Left hindlimb (tissue), 1 donor: Measurements from ENCODE around the gene AGBL4.
A peak's percentile ranks its signal among the peaks of the same experiment; 100 is the strongest.

Source experiments
- DNase-seq: peaks from one replicate; pipeline ENCODE4 v3.0.0-alpha.2; 2018

Gene AGBL4

DNA sequence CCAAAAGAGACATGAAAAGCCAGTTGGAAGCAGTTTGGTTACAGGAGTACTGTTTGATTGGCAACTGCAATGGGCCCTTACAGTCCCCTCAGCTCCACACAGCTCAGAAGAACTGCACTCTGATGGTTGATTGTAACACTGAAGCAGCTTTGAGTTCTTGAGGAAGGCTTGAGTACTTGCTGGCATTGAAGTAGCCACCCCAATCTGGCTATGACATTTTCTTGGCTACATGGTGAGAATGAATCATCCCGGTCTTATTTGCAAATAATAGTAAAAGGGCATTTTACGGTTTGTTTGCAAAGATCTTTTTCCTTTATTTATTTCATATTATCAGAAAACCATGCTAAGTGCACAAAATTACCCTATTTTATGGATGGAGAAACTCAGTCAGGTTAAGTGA is 1087.3 kb downstream of the AGBL4 start:
- DNase-seq, result no peak

DNA sequence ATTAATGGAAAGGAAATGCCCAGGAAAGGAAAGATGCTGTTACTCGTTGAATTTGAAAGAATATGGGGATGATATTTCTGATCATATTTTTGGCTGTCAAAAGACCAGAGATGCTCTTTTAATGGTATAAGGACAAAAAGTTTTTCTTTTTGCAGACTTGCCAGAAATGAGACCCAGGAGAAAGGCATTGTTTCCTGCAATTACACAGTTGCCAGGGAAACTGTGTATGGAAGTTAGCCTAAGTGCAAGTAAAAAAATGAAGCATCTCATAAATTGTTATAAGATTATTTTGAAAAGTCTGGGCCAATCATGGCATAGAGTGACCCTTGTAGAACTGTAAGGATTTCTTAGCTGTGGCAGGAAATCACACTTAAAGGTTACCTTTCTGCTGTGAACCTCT is 1091.4 kb downstream of the AGBL4 start:
- no peak for DNase-seq

DNA sequence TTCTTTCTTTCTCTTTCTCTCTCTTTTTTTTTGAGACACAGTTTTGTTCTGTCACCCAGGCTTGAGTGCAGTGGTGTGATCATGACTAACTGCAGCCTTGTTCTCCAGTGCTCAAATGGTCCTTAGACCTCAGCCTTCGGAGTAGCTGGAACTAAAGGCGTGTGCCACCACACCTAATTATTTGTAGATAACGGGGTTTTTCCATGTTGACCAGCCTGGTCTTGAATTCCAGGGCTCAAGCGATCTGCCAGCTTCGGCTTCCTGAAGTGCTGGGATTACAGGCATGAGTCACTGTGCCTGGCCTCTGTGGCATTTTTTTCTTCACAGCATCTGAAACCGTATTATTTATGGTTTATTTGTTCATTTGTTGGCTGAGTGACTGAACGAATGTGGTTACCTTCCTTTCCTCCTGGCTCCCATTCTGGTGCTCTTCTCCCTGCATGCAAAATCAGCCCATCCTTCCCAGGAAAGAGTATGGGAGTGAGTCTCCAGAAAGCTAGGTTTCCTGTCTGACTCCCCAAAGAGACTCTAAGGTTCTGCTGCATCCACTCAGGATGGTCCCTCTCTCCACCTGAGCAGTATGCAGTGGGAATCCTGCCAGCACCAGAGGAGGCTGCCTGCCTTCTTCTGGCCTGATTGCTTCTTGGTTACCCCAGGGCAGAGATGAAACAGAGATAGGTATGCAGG is 1092.1 kb downstream of the AGBL4 start:
- DNase-seq, result no peak

DNA sequence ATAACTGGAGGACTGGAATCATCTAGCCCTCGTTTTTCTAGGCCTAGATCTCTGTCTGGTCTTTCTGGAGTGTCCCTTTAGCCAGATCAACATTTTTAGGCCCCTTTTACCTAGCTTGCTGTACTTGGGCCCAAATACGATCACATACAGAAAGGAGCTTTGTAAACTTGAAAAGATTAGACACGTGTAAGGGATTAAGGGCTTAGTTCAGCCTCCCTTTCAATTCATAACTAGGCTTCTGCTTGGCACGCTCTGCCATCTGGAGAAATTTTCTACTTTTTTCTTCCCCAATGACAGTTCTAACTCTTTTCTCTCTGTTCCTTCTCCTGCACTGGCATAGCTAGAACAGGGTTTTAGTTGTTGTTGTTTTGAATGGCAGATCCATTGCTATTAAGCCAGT is 1093.7 kb downstream of the AGBL4 start:
- DNase-seq, result no peak

DNA sequence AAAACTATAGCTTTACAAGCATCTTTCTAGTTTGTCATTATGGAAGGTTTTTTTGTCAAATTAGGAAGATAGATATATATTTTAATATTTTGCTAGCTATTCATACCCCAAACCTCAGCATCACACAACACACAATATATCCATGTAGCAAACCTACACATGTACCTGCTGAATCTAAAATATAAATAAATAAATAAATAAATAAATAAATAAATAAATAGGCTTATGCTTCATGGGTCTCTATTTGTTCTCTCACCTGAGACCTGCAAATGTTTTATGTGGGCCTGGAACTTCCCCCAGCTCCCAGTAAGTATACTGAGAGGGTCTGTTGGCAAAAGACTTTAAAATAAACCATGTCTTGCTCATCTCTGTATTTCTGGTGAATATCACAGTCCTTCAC is 1099.7 kb downstream of the AGBL4 start:
- DNase-seq, result no peak

DNA sequence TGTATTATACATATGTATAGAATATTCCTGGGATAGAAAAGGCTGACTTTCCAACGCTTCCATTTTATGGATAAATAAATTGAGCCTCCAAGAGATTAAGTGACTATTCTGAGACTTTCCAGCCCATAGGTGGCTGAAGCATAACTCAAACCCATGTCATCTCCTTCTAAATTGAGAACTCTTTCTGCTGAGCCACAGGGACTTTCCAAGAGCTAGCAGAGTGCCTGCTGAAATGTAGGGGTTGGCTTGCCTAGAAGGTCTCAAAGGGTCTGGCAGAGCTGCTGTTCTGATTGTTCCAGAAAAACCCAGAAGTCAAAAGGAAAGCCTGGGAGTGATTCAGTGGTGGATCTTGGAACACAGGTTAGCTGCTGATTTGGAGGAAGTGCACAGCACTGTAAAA is 1100.6 kb downstream of the AGBL4 start:
- DNase-seq, result no peak

DNA sequence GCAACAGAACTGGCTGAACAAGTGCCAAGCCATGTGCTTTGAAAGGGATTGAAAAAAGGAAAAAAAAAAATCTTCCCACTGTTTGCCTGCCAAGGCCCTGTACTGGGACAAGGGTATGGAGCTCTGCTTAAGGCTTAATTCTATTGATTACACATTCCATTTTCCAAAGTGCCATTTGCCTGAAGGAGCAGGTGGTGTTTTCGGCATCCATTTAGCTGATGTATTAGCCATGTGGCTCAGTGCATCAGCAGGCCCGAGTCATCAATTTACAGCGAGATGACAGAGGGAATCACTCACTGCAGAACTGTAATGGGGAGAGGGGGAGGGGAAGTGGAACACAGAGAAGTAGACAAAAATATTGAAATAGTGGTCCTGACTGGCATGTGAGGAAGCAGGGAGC is 1102.9 kb downstream of the AGBL4 start:
- no peak for DNase-seq

DNA sequence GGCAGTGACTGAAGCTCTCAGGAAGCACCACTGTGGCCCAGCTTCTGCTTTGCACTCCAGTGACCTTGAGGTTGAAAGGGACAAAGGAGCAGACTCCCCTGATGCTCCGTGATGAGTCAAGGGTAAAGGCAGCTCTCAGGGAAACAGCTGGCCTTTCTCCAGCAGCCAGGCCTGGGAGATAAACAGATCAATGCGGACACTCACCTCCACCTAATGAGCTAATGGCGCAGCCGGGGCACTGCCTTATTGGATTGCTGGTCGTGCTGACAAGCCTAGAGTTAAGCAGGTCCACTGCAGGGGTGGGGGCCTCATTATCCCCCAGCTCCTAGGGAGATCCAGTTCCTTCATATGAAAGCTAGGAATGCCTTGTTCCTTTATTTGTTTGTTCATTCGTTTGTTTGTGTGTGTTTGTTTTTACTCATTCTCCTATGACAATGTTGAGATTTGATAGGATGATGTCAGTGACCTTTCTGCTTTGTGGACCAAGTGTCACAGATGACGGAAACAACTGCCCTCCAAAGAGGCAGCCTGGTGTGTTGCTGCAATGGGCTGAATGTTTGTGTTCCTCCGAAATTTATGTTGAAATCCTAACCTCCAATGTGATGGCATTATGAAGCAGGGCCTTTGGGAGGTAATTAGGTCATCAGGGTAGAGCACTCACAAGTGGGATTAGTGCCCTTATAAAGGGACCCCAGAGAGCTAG is 1105.7 kb downstream of the AGBL4 start:
- no peak for DNase-seq

DNA sequence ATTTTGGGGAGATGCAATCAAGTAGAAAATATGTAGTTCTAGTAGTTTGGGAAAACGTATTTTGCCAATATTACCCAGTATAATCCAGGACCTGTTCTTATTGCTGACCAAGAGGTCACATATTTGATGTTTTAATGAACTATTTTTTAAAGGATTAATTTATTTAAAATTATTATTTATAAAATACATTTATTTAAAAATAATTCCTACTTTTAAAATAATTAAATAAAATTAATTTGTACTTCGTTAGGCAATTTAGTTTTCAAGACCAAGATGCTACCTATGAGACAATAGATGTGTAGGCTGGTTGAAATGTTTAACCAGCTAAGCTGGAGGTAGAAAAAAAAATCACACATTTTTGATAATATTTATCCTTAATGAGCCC is 1106.7 kb downstream of the AGBL4 start:
- no peak for DNase-seq

DNA sequence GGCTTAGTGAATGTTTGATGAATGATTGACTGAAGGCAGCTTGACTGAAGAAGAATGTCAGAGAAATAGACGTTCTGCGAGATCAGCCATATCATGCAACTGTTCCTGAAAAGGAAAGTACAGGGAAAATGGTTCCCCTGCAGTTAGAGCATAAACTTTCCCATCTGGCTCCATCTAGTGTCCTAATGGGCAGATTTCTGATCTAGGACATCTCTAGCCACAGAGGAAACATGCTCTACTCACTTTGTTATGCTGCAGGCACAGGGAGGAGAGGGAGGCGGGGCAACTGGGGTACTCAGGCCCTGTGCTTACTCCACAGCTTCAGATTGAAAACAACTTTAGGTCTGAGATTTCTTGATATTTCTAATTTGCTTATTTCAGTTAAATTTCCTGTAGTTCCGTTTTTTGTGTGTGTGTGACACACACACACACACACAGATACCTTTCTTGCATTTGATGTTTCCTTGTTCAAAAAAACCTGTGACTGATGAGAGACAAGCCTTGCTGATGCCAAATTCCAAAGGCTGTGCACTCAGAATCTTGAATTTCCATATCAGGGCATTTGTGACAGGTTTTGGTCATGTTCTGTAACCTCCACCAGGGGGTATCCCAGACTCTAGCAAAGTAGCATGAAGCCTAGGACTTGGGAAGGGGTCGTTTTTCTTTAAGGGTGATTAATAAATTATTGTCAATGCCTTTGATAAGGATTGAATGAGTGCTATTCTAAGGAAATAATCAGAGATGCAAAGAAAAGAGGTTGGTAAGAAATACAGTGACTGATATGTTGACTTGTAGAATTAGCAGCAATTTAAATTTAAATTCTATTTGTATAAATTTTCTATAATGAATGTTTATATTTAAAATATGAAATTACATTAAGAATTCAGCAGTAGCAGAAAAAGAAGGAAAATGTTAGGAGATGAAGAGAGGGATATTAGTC is 1107.4 kb downstream of the AGBL4 start:
- peak; percentile 38 for DNase-seq

DNA sequence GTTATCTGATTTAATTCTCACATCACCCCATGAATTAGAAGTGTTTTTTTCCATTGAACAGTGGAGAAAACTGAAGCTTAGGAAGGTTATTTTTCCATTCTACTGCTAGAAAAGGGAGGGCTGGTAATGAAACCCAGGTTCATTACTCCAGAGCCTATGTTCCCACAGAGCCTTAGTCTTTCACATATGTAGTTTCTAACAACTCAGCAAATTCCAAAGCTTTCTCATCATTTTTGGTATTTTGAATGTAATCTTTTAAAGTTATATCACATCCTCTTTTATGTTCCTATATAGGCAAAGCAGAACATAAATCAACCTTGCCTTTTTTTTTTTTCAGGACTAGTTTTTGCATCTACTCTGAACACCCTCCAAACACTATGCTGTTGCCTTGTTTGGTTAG is 1115.1 kb downstream of the AGBL4 start:
- DNase-seq, result no peak

DNA sequence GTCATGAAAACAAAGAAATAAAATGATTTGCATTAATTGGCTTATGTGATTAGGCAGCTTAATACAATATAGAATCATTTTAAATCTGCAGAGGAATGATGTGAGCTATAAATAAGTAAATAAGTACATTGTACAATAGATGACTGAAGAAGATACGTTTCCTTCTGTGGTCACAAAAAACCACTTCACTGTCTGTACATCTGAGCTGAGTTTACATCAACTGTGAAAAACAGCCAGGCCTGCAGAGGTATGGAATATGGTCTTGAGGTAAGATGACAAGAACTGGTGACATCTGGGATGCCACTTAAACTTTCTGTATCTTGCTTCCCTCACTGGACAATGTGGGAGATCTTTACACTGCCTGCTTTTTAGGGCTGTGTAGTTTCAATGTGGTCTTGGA is 1117.0 kb downstream of the AGBL4 start:
- DNase-seq, result no peak

DNA sequence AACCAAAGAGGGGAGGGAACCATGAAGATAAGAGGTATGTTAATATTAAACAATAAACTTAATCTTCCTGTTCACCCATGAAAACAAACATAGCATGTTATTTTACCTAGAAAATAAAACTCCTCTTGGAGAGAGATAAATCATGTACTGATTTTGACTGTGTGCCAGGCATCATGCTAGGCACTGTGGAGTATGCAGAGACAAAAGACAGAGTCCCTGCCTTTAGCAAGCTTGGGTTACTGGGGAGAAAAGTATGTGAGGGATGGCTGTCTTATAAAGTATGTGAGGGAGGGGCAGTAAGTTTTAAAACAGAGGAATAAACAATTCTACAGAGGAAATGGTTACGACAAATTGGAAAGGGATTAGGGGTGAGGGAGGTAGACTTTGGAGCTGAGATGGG is 1117.6 kb downstream of the AGBL4 start:
- DNase-seq, result no peak

DNA sequence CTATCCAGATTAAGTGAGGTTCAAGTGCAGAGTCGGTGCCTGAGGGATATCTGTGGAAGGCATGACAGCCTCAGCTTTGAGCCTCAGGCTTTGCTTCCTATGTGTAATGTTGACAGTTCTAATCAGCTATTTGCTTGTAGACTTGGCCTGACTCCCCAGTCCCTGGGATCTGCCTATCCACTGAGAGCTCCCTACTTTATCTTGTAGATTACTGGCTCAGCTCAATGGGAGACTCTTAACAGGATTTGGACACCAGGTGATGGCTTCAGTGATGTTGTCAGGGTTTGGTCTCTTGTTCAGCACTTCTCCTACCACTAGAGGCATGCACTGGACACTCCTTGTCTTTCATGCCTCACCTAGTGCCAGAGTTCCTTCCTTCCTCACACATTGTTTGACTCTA is 1120.5 kb downstream of the AGBL4 start:
- no peak for DNase-seq

DNA sequence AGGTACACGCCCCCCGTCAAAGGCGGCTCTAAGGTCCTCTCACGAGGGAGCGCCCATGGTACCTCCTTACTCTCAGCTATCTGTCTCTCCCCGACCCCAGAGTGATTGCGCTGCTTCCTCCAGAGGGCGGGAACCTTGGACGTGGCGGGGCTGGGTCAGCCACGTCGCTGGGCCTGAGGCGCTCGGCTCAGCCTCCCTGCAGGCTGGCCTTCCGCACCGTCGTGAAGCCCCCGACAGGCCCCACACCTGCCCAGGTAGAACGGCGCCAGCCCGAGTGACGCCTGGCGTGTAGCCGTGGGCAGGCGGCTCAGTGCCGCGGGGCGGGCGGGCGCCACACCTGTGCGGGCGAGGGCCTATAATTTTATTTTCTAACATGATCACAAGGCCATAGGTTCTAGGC is 1124.9 kb downstream of the AGBL4 start:
- no peak for DNase-seq

DNA sequence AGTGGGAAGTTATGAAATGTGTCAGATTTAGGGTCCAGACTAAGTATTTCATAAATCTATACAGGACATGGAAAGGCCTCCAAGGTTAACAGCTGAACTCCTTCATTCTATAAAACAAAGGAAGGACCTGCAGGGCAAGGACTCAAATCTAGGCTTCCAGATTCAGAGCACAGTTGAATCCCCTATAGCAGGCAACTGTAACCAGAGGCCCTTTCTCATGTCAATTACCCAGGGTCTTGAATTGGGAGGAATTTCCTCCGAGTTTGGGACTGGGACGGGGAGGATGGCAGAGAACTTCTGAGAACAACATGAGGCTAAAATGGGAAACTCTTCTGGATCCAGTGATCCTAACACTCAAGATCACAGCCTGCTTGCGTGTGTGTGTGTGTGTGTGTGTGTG is 1134.1 kb downstream of the AGBL4 start:
- no peak for DNase-seq

DNA sequence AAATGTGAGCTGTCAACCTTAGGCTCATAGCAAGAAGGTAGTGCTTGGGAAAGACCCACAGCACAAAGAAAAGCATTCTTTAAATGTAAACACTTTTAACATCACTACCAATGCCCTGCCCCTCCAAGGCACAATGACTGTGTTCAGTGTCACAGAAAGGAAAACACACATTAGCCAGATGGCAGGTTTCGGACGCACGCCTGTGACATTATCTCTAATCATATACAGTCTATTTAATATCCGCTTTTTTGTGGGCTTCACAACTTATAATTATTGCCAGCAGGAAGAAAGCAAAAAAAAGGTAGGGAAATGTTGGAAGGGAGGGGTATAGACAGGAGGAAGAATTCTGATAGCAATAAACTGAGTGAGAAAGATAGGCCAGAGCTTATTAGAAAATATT is 1134.7 kb downstream of the AGBL4 start:
- no peak for DNase-seq

DNA sequence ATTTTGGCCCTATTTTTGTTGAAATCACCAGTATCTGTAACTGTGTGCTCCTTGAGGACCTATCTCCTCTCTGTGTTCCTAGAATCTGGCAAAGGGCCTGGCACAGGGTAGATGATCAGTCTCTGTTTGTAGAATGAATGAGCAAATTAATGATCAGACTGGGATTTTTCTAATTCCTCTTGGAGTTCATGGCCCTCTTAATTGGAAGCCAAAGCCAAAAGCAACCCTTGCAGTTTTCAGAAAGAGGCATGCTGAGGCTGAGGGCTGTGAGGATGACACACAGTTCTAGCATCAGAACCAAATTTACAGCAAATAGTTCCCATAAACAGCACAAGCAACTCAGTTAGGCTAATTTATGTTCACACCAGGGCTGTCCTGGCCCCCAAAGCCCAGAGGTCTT is 1136.0 kb downstream of the AGBL4 start:
- no peak for DNase-seq

DNA sequence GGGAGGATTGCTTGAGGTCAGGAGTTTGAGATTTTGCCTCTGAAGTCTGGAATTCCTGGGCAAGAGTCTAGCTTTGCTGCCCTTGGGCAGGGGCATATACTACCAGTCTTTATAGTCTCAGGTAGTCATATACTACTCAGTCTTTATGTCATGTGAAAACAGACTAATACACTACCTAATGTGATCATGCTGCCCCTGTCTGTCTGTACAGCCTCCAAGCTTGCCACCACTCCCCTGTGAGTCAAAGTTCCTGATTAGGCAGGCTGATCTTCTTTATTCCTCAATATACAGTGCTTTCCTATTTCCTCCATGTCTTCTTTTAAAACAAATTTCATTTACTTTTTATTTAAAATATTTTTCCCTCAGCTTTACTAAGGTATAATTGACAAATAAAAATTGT is 1141.7 kb downstream of the AGBL4 start:
- no peak for DNase-seq

DNA sequence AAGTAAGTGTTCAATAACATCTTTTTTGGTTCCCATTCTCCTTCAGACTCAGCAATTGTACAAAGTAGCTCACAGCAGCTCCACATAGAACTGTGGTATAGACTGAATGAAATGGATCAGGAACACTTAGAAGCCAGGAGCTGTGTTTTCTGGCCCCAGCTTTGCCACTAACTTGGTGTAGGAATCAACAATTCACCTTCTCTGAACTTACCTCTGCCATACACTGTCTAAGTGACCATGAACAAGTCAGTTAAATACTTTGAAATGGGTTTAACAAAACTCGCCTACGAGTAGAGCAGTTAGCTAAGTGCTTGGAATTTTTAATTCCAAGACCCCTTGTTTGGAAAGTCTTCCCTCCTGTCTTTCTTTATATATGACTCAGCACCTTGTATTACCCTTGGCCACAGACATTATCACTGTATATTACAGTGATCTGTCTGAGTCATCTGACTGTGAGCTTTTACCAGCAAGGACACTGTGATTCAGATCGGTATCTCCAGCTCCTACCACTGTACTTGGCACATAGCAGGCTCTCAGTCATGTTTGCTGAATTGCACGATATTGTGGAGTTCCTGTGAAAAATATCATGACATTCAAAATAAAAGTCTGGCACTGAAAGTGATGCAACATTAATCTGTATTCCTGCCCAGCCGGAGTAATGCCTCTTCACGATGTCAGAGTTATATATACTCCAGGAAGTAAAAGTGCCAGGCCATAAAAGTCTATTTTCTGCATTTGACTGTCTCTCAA is 1145.4 kb downstream of the AGBL4 start:
- no peak for DNase-seq

DNA sequence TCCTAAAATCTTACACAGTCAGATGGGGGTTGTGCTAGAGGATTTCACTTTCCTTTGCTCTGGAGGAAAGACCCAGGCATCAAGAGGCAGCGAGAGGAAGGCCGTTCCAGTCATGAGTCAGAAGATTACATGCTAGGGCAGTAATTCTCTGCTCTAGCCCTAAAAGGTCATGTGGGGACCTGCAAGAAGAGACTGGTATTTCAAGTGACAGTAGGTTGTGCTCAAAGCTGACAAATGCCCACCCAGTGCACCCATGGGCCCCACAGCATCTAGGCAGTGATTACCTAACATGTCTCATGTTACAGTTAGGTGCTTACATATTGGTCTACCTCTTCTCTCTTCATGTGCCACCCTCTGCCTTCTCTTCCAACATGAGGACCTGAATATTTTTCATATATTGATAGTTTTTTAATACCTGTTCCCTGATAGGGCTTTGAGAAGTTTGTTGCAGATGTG is 1147.4 kb downstream of the AGBL4 start:
- DNase-seq, result no peak

DNA sequence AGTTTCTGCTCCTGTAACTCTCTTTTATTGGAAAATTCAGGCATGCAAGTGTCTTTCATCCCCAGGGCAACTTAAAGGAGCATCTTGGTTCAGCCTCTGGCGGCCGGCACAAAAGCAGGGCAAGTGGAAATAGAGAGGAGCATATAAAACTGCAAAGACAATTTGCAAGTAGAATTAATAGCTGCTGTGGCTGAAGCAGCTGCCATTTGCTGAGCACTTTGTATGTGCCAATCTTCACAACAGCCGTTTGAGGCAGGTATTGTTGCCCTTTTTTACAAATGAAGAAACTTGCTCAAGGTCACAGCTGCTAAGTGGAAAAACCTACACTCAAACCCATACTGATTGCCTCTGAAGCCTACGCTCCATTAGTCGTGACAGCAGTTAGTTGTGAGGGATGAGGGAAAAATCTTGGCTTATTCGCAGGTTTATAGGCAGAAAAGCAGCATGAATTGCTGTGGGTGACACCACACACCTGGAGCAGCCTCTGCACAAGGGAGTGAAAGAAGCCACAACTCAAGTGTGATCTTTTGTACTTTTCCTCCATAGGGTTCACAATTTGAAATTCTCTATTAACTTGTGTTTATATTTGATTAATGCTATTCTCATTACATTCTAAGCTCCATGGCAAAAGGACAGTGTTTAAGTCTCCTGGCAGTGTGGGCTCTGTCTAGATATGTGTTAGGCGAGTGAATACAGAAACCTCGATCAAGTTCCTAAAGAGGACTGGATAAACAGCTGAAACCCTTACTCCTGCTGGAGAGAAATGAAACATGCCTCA is 1148.0 kb downstream of the AGBL4 start:
- DNase-seq, result no peak
